Adrenal gland (tissue), 12 donors: Measurements from ENCODE around the gene HDHD5. TPM values are rescaled to one million over a fixed set of nuclear protein-coding genes. Genes with fewer than 3 reads are reported as not detected.

Experiments
- DNase-seq, 7 donors: peaks; one replicate each; pipeline ENCODE4 v3.0.0-alpha.2; 2019 to 2020
- H3K27ac ChIP-seq, 5 donors: fragments of 200-600 bp; sonication (generic) in 4 of 5; 1 replicate in 3 of 5; 2 replicates in 2 of 5; pipeline versions ENCODE4 v1.5.1 to v1.8.0; 2016 to 2020; ENCODE audit warnings: mild to moderate bottlenecking in 1 of 5
- H3K27me3 ChIP-seq: fragments of 200-600 bp; 2 replicates; pipeline ENCODE4 v1.8.0; 2021
- H3K36me3 ChIP-seq, 2 donors: fragments of 200-600 bp; replicated peaks in 1 of 2; 1 replicate in 1 of 2; 2 replicates in 1 of 2; pipeline versions ENCODE4 v1.5.1 to v1.8.0; 2018 to 2022
- H3K4me1 ChIP-seq, 2 donors: fragments of 200-600 bp; replicated peaks in 1 of 2; 1 replicate in 1 of 2; 2 replicates in 1 of 2; pipeline versions ENCODE4 v1.5.1 to v1.8.0; 2018 to 2021
- H3K4me3 ChIP-seq, 4 donors: fragments of 200-600 bp; sonication (generic) in 3 of 4; one replicate each; pipeline ENCODE4 v1.5.1; 2016 to 2018
- H3K9me3 ChIP-seq, 3 donors: fragments of 200-600 bp; sonication (generic) in 1 of 3; replicated peaks in 1 of 3; 1 replicate in 2 of 3; 2 replicates in 1 of 3; pipeline versions ENCODE4 v1.5.1 to v1.8.0; 2016 to 2021
- CTCF ChIP-seq, 6 experiments: fragments of 450-650 bp in 4 of 6; fragments of 200-600 bp in 2 of 6; sonication (generic) in 1 of 6; IDR thresholded peaks; 1 replicate in 5 of 6; 2 replicates in 1 of 6; pipeline versions ENCODE4 v1.5.1 to v1.8.0; 2016 to 2021; ENCODE audit warnings: antibody characterized with exemption in 6 of 6, mild to moderate bottlenecking in 2 of 6, moderate library complexity in 1 of 6
- POLR2A ChIP-seq, 2 donors: fragments of 450-650 bp; IDR thresholded peaks; one replicate each; pipeline ENCODE4 v1.6.1; 2017; ENCODE audit warnings: antibody characterized with exemption in 2 of 2, mild to moderate bottlenecking in 2 of 2, moderate library complexity in 1 of 2
- WGBS, 4 donors: extraction: QIAGEN DNeasy Blood & Tissue Kit in 2 of 4; methylation state at CpG; one replicate each; pipeline versions ENCODE4 v1.1.5 to v1.1.7; 2013 to 2017; 5-methylcytosine and 5-hydroxymethylcytosine counted together
- intact Hi-C, 2 donors: fragments of 100-400 bp; cut with DNase I; formaldehyde crosslinking; loops; one replicate each; pipeline versions ENCODE4 v1.14.1 to v1.15.0; 2022 to 2023
- polyA plus RNA-seq, 3 donors: library from polyadenylated mRNA; stranded (reverse); fragments of 200-250 nt in 2 of 3; fragments of 350-450 nt in 1 of 3; fragmentation: Illumina TruSeq in 1 of 3; extraction: RNeasy Lipid Tissue Mini Kit (QIAGEN cat#74804) in 1 of 3; gene quantifications; one replicate each; pipeline ENCODE4 v1.2.3, GENCODE V29; 2013 to 2014
- total RNA-seq, 9 donors: library from RNA; depleted of rRNA in 4 of 9; stranded (reverse); fragments of >200 nt in 4 of 9; fragments of 120-200 nt in 1 of 9; fragmentation: NEBNext Ultra II Directional in 1 of 9; extraction: Animal tissue kit (Norgen Biotek cat#: 25700) in 1 of 9; gene quantifications; one replicate each; pipeline versions ENCODE4 v1.1.0 to v1.2.4, GENCODE V29; 2013 to 2023
- donor health status: healthy with polysubstance abuse.
- donor health status: Bipolar disorder and iron deficiency.
- donor health status: DM: yes; HTN: yes; CAD: no.
- donor health status: DM: no; HTN: no; CAD: no.
- donor health status: DM: no; HTN: no; CAD: no.
- donor health status: DM: yes; HTN: yes; CAD: no.

HDHD5 gene
- total and polyA plus RNA-seq, 12 donors: 21.9 to 60.8 (median 43.2) TPM

DNA sequence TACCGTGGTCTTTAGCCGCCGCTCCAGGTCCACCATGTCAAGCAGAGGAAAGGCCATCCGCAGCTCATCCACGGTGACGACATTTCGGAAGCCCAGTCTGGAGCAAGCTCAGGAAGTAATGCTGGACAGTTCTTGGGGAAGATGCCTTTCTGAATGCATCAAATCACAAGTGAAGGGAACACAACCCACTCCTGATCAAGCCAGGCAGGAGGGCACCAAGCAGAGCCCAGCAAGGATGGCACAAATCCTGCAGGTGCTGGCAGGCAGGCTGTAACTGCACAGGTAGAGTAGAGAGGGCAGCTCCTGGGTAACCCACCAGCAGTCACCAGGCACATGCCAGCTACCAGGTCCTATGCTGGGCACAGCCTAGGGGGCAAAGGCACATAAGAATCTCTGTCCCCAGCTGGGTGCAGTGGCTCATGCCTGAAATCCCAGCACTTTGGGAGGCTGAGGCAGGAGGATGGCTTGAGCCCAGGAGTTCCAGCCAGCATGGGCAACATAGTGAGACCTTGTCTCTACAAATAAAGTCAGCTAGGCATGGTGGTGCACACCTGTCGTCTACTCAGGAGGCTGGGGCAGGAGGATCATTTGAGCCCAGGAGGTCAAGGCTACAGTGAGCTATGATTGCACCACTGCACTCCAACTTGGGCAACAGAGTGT, 13.9 kb downstream of the HDHD5 start:
- no peaks in the 10 kb centered on the region for H3K27me3 ChIP-seq
- TF ChIP-seq CTCF (IDR thresholded peaks at IDR 0.05): no peak
- no peak for TF ChIP-seq POLR2A (IDR thresholded peaks at IDR 0.05)
- H3K9me3 ChIP-seq: no peaks in the 10 kb centered on the region
- H3K36me3 ChIP-seq: peaks cover 0 to 40% of the 10 kb centered on the region in 2 donors
- no peak overlapping the region for H3K4me3 ChIP-seq
- 85 to 97% (median 93%) methylated on average over 4 to 8 of the region's 8 CpGs for WGBS, 4 donors
- H3K4me1 ChIP-seq: peaks cover 0 to 7% of the 10 kb centered on the region in 2 donors
- no peak for DNase-seq
- no peak overlapping the region for H3K27ac ChIP-seq
- intact Hi-C loops: no loop called here

- no peak for TF ChIP-seq POLR2A (IDR thresholded peaks at IDR 0.05)
- TF ChIP-seq CTCF (IDR thresholded peaks at IDR 0.05): no peak
- 92 to 98% (median 94%) methylated on average over 5 to 8 of the region's 8 CpGs for WGBS, 4 donors
- no peak for DNase-seq
- no peaks in the 10 kb centered on the region for H3K27me3 ChIP-seq
- H3K27ac ChIP-seq: no peak overlapping the region
- H3K4me3 ChIP-seq: no peak overlapping the region
- H3K9me3 ChIP-seq: no peaks in the 10 kb centered on the region
- intact Hi-C loops: no loop called here
- peaks cover 0 to 40% of the 10 kb centered on the region in 2 donors for H3K36me3 ChIP-seq
- no peaks in the 10 kb centered on the region for H3K4me1 ChIP-seq
Measured at GRCh38 chr22:17143826-17144225, 15.3 kb downstream of the HDHD5 start.

- TF ChIP-seq CTCF (IDR thresholded peaks at IDR 0.05) (no peak), POLR2A (IDR thresholded peaks at IDR 0.05) (no peak)
- H3K4me3 ChIP-seq: no peak overlapping the region
- H3K9me3 ChIP-seq: no peaks in the 10 kb centered on the region
- intact Hi-C loops: no loop called here
- 89 to 97% (median 94%) methylated on average over 9 of the region's 9 CpGs for WGBS, 4 donors
- no peak overlapping the region for H3K27ac ChIP-seq
- H3K4me1 ChIP-seq: no peaks in the 10 kb centered on the region
- no peaks in the 10 kb centered on the region for H3K27me3 ChIP-seq
- DNase-seq: no peak
- H3K36me3 ChIP-seq: peaks cover 0 to 46% of the 10 kb centered on the region in 2 donors
Measured at GRCh38 chr22:17143101-17143500, 16.0 kb downstream of the HDHD5 start.

- TF ChIP-seq CTCF (IDR thresholded peaks at IDR 0.05): no peak
- TF ChIP-seq POLR2A (IDR thresholded peaks at IDR 0.05): no peak
- intact Hi-C loops: no loop called here
- 91 to 100% (median 95%) methylated on average over 5 to 9 of the region's 9 CpGs for WGBS, 4 donors
- no peak overlapping the region for H3K4me3 ChIP-seq
- no peak overlapping the region for H3K27ac ChIP-seq
- H3K27me3 ChIP-seq: no peaks in the 10 kb centered on the region
- peaks cover 0 to 55% of the 10 kb centered on the region in 2 donors for H3K36me3 ChIP-seq
- H3K4me1 ChIP-seq: no peaks in the 10 kb centered on the region
- DNase-seq: no peak
- H3K9me3 ChIP-seq: no peaks in the 10 kb centered on the region
Measured at GRCh38 chr22:17140826-17141766, 18.0 kb downstream of the HDHD5 start.
